GM21576 (cell line): ENCODE measurements around the gene LTB4R2.
"Not testable (repeated sequence)": the region's sequence is repeated elsewhere in the genome, so short reads cannot be mapped to it uniquely, and the experiment has no call there.

Experiments used
- ATAC-seq: cut with Tn5 transposase; IDR thresholded peaks from one replicate; pipeline ENCODE4 v1.9.1; 2021; ENCODE audit warnings: mild to moderate bottlenecking, moderate library complexity; ENCODE audit not compliant: unreplicated experiment

Gene LTB4R2

DNA sequence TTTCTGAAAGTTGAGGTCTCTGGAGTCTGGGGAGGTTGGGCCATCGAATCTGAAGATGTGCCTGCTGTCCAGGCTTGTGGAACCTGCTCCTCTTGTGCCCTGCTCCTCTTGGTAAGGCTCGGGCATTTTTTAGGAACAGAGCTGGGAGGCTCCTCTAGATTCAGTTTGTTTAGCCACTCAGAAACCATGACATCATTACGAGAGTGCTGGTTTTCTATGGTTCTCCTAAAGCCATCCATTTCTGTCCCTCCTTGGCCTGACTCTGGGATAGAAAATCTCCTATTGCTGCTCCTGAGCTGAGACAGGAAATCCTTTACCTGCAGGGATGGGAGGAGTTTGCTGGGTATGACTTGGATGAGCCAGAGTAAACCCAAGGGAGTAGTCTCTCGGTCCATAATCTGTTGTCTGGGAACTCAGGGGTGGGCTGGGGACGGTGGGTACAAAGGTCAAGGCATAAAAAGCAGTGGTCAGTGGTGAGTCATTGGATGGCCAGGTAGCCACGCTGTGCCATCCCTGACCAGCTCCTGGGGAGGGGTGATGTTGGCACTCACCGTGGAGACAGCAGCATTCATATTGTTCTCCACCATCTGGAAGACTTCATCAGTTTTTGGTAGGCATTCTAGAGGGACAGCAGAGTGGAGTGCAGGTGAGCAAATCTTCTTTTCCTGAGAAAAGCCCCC is 27.3 kb downstream of the LTB4R2 start:
- no peak for ATAC-seq

DNA sequence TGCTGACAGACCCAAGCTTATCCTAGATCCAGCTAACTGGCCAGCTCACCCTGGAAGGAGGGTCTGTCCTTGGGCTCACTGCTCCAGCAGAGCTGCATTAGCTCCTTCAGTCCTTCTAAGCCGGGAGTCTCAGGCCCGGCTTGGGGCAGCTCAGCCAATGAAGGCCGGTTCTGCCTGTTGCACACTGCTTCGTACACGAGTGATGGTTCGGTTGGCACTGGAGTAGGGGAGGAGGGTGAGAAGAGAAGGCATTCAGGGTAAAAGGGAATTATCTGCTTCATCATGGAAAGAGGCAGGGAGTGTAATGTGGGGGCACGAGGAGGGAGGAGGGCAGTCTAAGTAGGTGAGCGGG is 27.9 kb downstream of the LTB4R2 start:
- no peak for ATAC-seq

DNA sequence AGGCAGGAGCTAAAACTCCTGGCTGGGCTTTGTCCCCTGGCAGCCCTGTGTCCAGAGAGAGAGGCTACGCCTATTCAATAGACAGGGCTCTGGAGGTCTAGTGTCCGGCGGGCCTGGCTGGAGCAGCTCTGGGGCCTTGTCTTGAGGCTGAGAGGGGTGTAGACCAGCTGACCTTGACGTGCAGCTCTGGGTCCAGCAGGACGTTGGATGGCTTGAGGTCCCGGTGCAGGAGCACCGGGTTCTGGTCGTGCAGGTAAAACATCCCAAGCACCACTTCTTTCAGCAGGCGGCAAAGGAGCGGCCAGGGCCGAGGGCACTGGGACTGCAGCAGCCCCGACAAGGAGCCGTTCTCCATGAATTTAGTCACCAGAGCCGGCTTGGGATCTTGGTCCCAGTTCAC is 28.9 kb downstream of the LTB4R2 start:
- no peak for ATAC-seq

DNA sequence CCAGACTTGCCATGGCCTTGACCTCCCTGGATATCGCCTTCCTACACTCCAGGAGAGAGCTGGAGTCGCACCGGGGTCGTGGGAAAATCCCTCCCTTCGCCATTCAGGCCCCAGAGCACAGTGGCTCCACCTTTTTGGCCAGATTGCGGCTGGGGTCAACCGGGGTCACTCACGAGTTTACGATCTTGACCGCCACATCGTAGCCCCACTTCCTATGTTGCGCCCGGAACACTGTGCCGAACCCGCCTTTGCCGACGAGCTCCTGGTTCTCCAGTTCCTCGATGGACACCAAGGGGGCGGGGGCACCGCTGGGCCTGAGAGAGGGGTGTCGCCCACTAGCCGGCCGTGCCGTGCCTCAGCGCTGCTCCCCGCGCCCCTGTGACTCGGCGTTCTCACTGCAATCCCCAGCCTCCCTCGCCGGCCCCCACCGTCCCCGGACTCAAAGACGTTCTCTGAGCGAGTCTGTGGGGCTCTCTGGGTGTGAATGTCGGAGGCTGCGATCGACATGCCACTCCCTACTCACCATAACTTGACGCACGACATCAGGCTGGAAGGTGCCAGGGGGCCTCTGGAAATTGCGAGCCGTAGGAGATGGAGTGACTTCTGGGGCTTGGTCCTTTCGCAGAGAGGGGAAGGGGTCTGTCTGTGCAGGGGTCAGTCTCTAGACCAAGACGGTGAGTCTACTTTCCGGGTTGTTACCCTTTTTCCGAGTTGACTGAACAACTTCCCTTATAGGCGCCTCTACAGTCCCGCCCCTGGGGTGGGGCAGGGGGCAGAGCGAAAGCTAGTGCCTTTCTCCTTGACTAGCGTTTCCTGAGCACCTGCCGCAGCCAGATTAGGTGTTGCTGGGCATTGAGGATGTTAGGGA is 29.6 kb downstream of the LTB4R2 start, which contains the start of gene RIPK3:
RIPK3 (minus strand) TSS at position 708 of the 868 bp plus-strand sequence; CDS start at position 543, 165 bp downstream.
- peak; percentile 95 for ATAC-seq

DNA sequence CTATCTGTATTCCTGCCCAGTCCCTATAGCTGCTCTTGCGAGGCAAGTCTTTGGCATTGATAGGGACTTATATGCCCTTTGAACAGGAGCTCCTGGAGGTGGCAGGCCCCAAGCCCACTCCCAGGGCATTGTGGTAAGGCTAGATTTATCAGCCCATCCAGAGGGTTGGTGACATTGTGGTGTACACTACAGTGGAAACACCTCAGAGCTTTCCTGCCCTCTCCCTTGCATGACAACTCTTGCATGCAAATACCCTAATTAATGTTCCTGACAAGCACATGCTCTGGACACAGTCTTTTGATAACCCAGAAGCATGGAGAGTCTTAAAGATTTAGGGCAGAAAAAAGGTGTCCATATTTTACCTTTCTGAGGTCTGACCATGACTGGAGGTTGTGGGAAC is 30.7 kb downstream of the LTB4R2 start:
- ATAC-seq: no peak

DNA sequence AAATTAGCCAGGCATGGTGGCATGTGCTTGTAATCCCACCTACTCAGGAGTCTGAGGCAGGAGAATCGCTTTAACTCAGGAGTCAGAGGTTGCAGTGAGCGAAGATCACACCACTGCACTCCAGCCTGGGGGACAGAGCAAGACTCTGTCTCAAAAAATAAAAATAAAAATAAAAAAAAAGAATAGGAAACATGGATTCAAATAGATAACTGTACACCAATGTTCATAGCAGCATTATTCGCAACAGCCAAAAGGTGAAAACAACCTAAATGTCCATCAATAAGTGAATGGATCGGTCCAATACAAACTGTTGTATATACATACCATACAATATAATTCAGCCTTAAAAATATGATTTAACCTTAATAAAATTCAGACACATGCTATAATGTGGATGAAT is 32.9 kb downstream of the LTB4R2 start:
- ATAC-seq: no peak

DNA sequence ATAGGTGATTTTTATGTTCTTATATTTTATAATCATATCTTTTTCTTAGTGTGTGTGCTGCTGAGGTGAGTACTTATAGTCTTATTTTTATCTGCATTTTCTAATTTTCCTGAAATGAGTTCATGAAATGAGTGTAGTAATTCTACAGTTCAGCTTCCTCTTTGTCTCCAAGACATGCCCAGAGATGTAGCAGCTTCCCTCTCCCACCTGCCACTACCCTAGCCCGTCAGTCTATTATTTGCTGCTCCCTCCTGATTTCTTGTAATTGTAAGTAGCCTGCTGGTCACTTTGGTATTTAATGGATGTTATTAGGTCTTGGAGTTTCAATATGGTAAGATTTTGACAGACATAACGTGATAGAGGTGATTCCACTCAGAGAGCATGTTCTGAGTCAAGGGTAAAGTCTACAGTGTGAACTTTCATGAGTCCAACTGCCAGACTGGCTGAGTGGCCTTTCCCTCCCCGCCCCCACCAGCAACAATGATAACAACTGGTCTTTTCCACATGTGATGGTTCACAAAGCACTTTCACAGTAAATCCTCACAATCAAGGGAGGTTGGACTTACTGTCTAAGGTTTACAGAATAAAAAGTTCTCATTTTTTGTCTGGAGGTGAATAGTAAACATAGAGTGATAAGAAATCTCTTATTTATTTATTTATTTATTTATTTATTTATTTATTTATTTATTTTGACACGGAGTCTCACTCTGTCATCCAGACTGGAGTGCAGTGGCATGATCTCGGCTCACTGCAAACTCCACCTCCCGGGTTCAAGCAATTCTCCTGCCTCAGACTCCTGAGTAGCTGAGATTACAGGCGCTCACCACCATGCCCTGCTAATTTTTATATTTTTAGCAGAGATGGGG is 34.1 kb downstream of the LTB4R2 start:
- ATAC-seq: no peak

DNA sequence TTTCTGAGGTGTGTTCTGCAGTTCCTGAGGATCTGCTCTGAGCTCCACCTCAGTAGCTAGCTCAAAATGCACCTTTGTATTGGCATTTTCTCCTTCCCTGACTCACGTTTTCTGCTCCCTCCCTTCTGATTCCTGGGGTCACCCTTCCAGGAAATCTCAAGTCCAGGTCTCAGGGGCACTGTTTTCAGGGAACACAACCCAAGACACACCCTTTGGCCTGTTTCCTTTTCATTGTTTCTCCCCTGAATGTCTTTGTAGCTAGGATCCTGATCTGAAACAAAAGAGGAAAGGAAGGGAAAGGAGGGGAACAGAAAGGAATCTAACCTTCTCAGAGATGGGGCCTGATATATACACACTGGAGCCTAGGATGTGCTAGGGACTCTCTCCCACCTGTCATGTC is 37.2 kb downstream of the LTB4R2 start:
- no peak for ATAC-seq

DNA sequence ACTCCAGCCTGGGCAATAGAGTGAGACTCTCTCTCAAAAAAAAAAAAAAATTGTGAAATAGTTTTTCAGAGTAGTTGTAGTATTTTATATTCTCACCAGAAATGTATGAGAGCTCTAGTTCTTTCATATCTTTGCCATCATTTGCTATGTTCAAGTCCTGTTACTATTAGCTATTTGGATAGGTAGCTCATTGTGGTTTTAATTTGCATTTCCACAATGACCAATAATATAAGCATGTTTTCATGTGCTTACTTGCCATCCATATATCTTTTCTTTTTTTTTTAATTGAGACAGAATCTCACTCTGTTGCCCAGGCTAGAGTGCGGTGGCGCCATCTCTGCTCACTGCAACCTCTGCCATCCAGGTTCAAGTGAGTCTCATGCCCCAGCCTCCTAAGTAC is 38.2 kb downstream of the LTB4R2 start:
- ATAC-seq: no peak

DNA sequence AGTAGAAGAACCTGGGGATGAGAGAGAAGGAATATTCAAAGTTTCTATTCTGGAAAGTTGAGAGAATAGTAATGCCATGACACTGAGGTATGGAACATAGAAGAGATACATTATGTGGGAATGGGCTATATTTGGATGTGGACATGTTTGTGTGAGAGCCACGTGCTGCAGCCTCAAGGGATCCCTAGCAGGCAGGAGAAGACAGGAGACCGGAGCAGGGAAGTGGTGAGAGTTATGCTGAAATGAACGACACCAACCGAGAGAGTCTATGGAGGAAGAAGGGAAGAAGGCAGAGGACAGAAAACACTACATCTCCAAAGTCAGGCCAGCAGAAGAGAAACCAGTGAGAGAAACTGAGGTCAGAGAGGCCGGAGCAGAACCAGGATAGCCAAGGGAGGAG is 39.8 kb downstream of the LTB4R2 start:
- no peak for ATAC-seq

DNA sequence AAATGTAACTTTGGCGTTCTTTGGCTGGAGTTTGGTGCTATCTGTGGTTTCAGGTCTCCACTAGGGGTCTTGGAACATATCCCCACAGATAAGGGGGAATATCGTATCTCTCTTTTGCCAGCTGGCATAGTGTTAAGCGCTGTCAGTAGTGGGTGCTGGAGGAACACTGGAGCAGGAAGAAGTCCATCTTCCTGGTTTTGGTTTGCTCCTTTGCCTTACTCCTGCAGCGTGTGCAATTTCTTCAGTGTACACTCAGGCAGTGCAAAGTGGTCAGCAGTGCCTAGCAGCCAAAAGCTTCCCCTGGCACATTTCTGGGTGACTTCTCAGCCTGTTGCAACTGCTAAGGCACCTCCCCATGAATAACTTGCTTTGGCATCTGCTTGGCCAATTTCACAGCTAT is 41.6 kb downstream of the LTB4R2 start:
- ATAC-seq: no peak

DNA sequence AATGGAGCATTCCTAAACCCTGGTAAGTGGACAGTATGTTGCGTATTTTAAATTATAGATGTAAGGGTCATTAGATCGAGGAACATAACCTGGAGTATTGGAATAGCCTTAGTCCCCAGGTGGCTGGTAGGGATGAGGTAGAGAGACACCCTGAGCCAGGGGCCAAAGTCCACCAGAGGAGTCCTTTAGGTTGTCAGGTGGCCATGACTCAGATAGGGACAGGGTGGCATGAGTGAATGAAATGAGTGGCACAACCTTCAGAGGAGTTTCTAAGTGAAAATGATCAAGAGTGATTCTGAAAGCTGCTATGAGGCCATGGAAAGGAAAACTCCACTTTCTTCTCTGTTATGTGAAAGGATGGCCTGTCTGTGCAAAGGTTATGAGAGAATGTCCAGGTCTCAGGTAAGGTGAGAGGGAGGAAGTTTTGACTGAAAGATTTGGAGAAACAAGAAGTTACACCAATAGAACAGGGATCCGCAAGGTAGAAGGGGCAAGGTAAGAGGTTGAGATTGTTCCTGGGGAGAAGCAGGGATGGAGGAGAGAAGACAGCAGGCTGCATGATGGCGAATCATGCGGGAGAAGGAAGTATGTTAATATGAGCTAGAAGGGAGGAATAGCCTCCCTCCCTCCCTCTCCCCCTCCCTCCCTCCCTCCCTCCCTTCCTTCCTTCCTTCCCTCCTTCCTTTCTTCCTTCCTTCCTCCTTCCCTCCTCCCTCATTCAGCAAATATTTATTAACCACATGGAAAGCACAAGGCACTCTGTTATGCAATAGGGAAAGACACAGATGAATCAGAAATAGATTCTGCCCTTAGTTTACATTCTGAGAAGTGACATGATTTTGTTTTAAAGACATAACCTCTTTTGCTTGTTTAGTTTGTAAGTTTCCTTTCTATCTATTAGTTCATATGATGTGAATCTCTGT is 43.9 kb downstream of the LTB4R2 start:
- no peak for ATAC-seq

DNA sequence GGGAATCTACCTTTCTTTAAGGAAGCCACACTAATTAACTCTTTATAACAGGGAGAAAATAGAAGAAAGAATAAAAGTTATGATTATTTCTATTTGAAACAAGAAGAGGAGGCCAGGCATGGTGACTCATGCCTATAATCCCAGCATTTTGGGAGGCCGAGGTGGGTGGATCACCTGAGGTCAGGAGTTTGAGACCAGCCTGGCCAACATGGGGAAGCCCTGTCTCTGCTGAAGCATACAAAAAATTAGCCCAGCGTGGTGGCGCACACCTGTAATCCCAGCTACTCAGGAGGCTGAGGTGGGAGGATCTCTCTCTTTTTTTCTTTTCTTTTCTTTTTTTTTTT is 44.5 kb downstream of the LTB4R2 start:
- not testable (repeated sequence) for ATAC-seq

DNA sequence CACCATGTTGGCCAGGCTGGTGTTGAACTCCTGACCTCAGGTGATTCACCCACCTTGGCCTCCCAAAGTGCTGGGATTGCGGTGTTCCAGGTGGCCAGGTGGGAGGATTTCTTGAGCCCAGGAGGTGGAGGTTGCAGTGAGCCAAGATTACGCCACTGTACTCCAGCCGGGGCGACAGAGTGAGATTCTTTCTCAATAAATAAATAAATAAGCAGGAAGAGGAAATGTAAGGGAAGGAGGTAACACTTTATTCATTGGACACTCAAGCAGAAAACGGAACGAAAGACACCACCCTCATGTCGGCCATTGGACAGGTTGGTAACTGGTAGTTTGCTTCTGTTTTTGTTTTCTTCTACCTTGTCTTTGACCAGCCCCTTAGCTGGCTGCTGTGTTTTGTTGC is 45.1 kb downstream of the LTB4R2 start:
- ATAC-seq: no peak

DNA sequence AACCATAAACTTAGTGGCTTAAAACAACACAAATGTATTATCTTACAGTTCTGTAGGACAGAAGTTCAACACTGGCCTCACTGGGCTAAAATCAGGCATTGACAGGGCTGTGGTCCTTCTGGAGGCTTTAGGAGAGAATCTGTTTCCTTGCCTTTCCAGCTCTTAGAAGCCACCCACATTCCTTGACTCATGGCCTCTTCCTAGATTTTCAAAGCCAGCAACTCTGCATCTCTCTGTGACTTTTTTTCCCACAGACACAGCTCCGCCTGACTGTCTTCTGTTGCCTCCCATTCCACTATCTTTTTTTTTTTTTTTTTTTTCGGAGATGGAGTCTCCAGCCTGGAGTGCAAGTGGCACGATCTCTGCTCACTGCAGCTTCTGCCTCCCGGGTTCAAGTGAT is 46.3 kb downstream of the LTB4R2 start:
- ATAC-seq: no peak

DNA sequence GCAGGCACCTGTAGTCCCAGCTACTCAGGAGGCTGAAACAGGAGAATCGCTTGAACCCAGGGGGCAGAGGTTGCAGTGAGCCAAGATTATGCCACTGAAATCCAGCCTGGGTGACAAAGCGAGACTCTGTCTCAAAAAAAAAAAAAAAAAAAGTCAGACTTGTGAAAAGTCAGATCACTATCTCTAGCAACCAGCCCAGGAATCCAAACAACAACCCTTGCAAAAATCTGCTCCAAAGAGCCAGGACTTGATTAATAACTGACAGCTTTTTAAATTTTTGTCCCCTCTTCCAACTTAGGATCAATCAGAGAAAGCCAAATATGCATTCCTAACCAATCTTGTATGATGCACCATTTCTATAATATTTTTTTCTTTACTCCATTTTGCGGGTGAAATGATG is 50.3 kb downstream of the LTB4R2 start:
- no peak for ATAC-seq

DNA sequence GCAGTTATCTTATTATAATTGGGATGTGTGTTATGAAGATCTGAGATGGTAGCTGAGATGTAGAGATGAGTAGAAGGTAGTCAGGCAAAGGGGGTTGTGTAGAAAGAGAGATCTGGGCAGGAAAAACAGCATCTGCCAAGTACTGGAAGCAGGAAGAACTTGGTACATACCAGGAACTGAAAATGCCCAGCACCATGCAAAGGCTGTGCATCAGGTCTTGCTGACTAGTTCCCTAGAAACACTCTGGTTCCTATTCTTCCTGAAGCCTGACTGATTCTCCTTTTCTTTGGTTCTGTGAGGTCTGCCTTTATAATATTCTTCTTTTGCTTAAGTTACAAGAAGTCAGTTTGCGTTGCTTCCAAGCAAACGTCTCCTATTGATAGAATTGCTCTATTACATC is 51.4 kb downstream of the LTB4R2 start:
- no peak for ATAC-seq
